Stimulated activated CD8-positive, alpha-beta memory T cell treated with anti-CD3 and anti-CD28 coated beads, Interleukin-12 subunit alpha, Interleukin-12 subunit beta, amount 100 ng/mL, for 4 hours (primary cell): ENCODE data around the gene MT1A.
A peak's percentile ranks its signal among the peaks of the same experiment; 100 is the strongest.
"Not testable (repeated sequence)": the region's sequence is repeated elsewhere in the genome, so short reads cannot be mapped to it uniquely, and the experiment has no call there.

Source experiments
- DNase-seq: peaks from one replicate; pipeline ENCODE4 v3.0.0-alpha.2; 2020; ENCODE audit warnings: low read depth

The MT1A gene

DNA sequence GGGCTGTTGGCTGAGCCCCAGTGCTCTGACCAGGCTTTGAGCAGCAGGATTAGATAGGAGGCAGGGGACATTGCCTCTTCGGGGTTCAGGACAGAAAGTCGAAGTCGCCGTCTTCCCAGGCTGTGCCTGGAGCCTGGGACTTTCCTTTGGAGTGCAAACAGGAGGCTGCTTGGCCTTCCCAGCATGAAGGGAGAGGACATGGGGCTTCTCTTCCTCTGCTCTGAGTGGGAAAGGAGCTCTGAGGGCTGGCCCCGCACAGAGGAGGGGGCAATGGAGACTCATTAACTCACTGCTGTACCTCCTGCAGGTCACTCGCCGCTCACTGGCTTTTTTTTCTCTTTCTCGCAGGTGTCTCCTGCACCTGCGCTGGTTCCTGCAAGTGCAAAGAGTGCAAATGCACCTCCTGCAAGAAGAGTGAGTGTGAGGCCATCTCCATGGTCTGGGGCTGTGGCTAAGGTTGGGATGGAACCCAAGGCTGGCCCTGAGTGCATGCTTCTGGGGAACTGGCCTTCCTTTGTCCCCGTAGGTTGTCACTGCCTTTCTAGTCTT, 19.9 kb downstream of the MT1A start:
- no peak for DNase-seq

DNA sequence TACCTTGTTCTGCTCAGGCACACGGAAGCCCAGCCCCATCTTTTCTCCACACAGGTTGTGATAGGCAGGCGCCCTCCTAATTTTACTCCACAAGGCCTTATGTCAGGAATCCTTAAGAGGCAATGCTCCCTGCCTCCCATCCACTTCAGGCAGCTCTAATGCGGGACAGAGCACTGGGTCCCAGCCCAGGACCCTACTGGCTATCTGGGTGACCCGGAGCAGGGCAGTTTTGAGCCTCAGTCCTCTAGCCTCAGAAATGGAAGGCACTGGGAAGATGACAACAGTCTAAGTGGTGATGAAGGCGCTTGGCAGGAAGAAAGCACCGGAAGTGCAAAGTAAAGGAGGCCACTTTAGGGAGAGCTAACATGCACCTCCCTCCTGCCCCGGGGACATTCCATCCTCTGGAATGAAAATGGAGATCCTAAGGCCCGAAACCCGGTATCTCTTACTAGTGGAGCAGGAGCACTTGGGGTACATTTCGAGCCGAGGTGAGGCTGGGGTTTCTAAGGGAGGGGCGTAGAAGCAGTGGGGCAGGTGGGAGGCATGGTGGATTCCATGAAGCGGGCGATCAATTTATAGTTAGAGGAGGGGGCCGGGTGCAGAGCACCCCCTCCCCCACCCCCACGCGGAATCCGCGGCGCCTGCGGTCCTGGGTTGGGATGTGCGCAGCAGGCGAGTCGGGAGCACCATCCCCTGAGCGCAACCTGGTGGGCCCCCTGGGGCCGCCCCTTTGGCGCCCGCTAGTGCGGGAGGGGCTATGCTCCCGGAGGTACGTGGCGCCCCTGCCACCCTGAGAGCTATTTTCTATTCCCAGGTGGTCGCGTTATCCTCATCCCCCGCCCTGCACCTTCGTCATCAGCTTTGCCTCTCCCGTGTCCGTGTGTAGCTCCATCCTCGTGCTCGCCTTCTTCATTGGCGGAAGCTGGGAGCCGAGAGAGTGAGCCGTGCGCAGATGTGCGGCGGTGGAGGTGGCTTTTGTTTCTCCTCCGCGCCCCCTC, 24.2 kb downstream of the MT1A start:
- no peak for DNase-seq

GRCh38 chr16:56664506-56664905, 26.0 kb downstream of the MT1A start:
- no peak for DNase-seq

DNA sequence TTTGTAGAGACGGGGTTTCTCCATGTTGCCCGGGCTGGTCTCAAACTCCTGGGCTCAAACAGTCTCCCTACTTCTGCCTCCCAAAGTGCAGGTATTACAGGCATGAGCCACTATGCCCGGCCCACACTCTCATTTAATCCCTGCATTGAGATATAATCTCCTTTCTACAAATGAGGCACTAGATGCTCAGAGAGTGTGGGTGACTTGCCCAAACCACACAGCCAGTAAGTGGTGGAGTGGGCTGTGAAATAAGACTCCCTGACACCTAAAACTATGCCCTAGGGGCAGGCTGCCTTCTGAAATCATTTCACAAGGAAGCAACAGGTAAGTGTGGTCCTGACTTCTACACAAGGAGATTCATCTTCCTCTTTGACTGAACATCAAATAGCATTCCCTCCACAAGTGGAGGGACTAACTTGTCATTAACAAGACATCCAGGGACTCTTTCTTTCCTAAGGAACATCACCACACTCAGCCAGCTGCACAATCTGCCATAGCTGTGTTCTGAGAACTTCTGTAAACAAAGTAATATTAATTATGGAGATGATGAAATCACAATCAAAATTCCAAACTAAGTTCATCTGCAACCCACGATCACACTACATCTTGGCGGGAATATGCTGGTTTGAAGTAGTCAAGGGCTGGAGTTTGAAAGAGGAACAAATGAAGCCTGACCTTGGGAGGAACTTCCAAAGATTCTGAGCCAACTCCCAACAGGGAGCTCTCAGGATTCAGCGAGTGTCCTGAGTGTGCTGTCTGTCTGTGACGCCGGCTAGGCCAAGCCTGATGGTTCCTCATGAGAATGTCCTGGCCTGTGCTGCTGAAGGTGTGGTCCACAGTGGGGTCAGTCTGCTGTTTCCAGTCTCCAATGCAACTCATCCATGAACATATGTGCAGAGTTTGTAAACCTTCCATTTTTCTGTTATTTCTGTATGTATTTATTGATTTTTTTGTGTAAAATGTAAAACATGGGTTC, 27.1 kb downstream of the MT1A start:
- DNase-seq: not testable (repeated sequence)

- DNase-seq: no peak
Observed at GRCh38 chr16:56667581-56668571, 29.4 kb downstream of the MT1A start, which contains the start of gene MT1G. MT1G (minus strand) TSS chr16:56668065; CDS start chr16:56667993, 72 bp downstream.

DNA sequence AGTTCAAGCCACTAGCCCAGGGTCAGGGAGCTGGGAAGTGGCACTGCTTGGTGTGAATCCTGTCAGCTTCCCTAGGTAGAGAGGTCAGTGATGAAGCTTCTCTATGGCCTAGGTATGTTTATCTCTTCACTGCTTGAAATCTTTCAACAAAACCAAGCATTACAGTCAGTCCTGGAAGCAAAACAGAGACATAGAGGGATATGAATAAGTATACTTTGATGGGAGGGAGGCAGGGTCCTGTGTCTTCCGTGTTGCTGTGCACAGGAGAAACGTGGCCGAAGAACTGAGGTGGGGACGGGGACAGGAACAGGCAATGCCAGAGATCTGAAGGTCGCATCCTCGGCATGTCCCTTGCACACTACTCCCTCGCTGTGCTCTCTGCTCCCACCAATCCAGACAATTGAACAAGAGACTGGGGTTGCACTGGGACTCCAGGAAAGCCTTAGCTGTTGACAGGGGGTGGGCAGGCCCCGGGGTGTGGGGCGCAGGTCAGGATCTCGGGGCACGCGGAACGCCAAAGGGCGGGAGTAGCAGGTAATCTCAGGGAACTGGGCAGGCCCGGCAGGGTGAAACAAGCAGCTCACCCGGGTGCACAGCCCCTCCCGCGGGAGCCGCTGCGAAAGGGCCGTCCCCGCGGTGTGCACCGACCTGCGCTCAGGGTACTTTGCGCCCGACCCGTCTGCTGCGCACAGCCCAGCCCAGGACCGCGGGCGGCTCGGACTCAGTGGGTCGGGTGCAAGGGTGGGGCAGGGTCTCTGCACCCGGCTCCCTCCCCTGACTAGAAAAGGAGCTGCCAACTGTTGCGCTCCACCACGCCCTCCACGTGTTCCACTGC, 30.8 kb downstream of the MT1A start, which contains the start of gene MT1H:
TSS of gene MT1H (plus strand) at position 810 of the 835 bp plus-strand sequence. CDS start 71 bp downstream, outside the sequence.
- DNase-seq: no peak

DNA sequence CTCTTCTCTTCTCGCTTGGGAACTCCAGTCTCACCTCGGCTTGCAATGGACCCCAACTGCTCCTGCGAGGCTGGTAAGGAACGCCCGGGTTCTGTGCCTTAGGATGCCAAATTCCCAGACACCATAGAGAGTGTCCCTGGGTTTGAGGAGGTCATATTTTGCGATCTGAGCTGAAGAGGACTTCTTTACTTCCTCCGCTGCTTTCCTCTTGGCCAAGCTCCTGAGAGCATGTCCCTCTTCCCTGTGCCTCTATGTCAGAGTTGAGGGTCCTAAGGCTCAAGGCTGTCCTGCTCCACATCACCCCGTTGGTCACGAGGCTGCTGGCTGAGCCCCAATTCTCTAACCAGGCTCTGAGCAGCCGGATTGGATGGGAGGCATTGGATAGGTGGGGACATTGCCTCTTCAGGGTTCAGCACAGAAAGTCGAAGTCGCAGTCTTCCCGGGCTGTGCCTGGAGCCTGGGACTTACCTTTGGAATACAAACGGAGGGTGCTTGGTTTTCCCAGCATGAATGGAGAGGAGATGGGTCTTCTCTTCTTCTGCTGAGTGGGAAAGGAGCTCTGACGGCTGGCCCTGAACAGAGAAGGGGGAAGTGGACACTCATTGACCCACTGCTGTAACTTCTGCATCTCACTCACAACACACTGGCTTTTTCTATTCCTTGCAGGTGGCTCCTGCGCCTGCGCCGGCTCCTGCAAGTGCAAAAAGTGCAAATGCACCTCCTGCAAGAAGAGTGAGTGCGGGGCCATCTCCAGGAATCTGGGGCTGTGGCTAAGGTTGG, 31.6 kb downstream of the MT1A start:
- DNase-seq: no peak

- no peak for DNase-seq
Observed at GRCh38 chr16:56670620-56670934, 32.1 kb downstream of the MT1A start.

DNA sequence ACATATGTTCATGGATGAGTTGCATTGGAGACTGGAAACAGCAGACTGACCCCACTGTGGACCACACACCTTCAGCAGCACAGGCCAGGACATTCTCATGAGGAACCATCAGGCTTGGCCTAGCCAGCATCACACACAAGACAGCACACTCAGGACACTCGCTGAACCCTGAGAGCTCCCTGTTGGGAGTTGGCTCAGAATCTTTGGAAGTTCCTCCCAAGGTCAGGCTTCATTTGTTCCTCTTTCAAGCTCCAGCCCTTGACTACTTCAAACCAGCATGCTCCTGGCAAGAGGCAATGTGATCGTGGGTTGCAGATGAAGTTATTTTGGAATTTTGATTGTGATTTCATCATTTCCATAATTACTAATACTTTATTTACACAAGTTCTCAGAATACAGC, 33.2 kb downstream of the MT1A start:
- not testable (repeated sequence) for DNase-seq

- not testable (repeated sequence) for DNase-seq
Observed at GRCh38 chr16:56672171-56672570, 33.7 kb downstream of the MT1A start.

GRCh38 chr16:56672761-56673536, 34.5 kb downstream of the MT1A start:
- no peak for DNase-seq

DNA sequence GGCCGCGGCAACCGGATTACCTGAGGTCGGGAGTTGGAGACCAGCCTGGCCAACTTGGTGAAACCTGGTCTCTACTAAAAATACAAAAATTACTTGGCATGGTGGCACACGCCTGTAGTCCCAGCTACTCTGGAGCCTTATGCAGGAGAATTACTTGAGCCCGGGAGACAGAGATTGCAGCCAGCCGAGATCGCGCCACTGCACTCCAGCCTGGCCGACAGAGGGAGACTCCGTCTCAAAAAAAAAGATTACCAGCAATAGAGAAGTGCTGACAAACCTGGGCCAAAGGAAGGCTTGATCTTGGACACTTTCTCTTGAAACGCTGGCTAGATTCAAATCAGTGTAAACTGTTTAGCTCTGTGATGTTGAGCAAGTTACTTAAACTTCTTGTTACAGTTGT, 35.5 kb downstream of the MT1A start:
- DNase-seq: no peak

GRCh38 chr16:56674570-56674969, 36.1 kb downstream of the MT1A start:
- not testable (repeated sequence) for DNase-seq

- DNase-seq: peak; percentile 40
Observed at GRCh38 chr16:56675685-56676210, 37.3 kb downstream of the MT1A start.

GRCh38 chr16:56677474-56677873, 39.0 kb downstream of the MT1A start:
- no peak for DNase-seq

GRCh38 chr16:56679078-56679730, 40.7 kb downstream of the MT1A start:
- DNase-seq: no peak

DNA sequence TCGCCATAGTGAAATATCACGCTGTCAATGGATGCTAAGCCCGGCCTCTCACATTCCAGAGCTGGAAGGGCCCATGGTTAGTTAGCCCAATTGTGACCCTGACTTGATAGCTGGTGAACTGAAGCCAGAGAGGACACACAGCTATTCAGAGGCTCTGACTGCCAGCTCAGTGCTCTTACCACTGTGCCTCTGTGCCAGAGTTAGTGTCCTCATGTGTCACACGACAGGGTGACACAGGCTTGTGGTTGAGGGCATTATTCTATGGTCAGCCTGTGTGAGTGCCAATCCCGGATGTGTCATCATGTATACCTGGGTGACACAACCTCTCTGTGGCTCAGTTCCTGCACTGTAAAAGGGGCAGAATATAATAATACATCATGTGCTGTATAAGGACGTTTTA, 41.4 kb downstream of the MT1A start:
- DNase-seq: no peak
